ENCODE data around the gene CAPG. TPM values are rescaled to one million over a fixed set of nuclear protein-coding genes. Genes with fewer than 3 reads are reported as not detected.
A peak's percentile ranks its signal among the peaks of the same experiment; 100 is the strongest.

CAPG gene
- total and polyA plus RNA-seq, 10 of the 15 experiments (the other 5 are each of a cell fraction or from before 2014, with no cell fraction given): 26.3 to 192 (median 100) TPM

- no peak for TF ChIP-seq E2F8 (IDR thresholded peaks at IDR 0.05; ENCODE audit: low read depth, partially characterized antibody)
- no peak for TF ChIP-seq BCL3 (IDR thresholded peaks at IDR 0.05; ENCODE audit: borderline replicate concordance, insufficient read depth, low read depth, low read length, poor library complexity, severe bottlenecking)
Measured at GRCh38 chr2:85354286-85355072, 55.7 kb downstream of the CAPG start, which contains the start of the genes ELMOD3 and RETSAT (continued).

- Histone ChIP-seq H2AFZ (ENCODE audit: control insufficient read depth, low read depth, low read length) (peak overlapping the region; percentile 68), H3K9ac (ENCODE audit: control insufficient read depth, insufficient read depth, low read length) (peak overlapping the region; percentile 94), H3K9me3 (replicated peaks; ENCODE audit: control insufficient read depth, insufficient read depth, low read length) (no peaks in the 10 kb centered on the region), H3K27ac (ENCODE audit: control insufficient read depth, insufficient read depth) (peak overlapping the region; percentile 74), H3K79me2 (ENCODE audit: control insufficient read depth, insufficient read depth, low read length) (peaks cover 25% of the 10 kb centered on the region), H3K4me1 (ENCODE audit: control insufficient read depth, insufficient read depth, low read length) (peaks cover 4% of the 10 kb centered on the region), H3K36me3 (ENCODE audit: control insufficient read depth in 2 of 2, insufficient read depth in 2 of 2, low read length in 1 of 2) (peaks cover 1 to 5% of the 10 kb centered on the region in 2 experiments; a peak in 3 of 4 replicates), H4K20me1 (ENCODE audit: control insufficient read depth, insufficient read depth) (no peaks in the 10 kb centered on the region), H3K4me2 (ENCODE audit: control insufficient read depth, insufficient read depth) (peak overlapping the region; percentile 89), H3K27me3 (replicated peaks in 1 of 2; ENCODE audit: control insufficient read depth in 2 of 2, insufficient read depth in 2 of 2, low read length in 1 of 2) (no peaks in the 10 kb centered on the region), H3K4me3 (peak overlapping the region; percentile 85)
- FAIRE-seq (no peak), ATAC-seq (peak; percentile 35), DNase-seq (ENCODE audit: low read depth, low spot score) (no peak)
- ChIA-PET SMC1A (ENCODE audit: uncharacterized antibody, unreplicated experiment) (interaction anchor here (0.6 to 1.6 kb wide), 6 partner anchors 26 to 198 kb away, joined by 3 to 8 read pairs (median 4); partner anchors contain the start of gene TGOLN2), RAD21 (ENCODE audit: unreplicated experiment) (interaction anchor here (0.6 to 1.8 kb wide), 10 partner anchors 23 to 413 kb away, joined by 3 to 9 read pairs (median 3); partner anchors contain the start of genes SH2D6 and TGOLN2), POLR2A (interaction anchor here (0.6 to 3.0 kb wide), 13 partner anchors 15 to 242 kb away, joined by 3 to 20 read pairs (median 5); partner anchors contain the start of genes MAT2A, RNF181, TGOLN2 and VAMP8), CTCF (interaction anchor here (0.8 to 1.7 kb wide), 5 partner anchors 16 to 428 kb away, joined by 3 to 5 read pairs (median 4); partner anchors contain the start of gene TGOLN2)
- 3% methylated on average over 16 of the region's 16 CpGs for WGBS (ENCODE audit: insufficient coverage, insufficient replicate concordance, low lambda C conversion rate, missing lambda C conversion rate)
- in situ Hi-C loops (cut with MboI): no loop called here
- TSS peak; percentile 85 for BruUV-seq (replicated peaks)
- intact Hi-C loops (cut with micrococcal nuclease; ENCODE audit: unreplicated experiment): loop anchor here (1.0 to 2.0 kb wide), 2 partner anchors 26 to 185 kb away; partner anchors contain the start of gene MAT2A
- TF ChIP-seq GATAD2B (conservative IDR thresholded peaks at IDR 0.05; ENCODE audit: low read depth): no peak
- TF ChIP-seq SUPT20H (IDR thresholded peaks at IDR 0.05; ENCODE audit: borderline replicate concordance, control insufficient read depth, low read depth, low read length): no peak
- no peak for TF ChIP-seq STAT3 (IDR thresholded peaks at IDR 0.05; ENCODE audit: low read depth, low read length)
- TF ChIP-seq MEF2B (IDR thresholded peaks at IDR 0.05; ENCODE audit: partially characterized antibody, poor library complexity, severe bottlenecking): no peak
- no peak for TF ChIP-seq ZNF592 (IDR thresholded peaks at IDR 0.05)
- no peak for TF ChIP-seq SMAD1 (IDR thresholded peaks at IDR 0.05; ENCODE audit: low read depth, partially characterized antibody)
- no peak for TF ChIP-seq CBX3 (IDR thresholded peaks at IDR 0.05; ENCODE audit: borderline replicate concordance, low read depth)
- no peak for TF ChIP-seq MXI1 (IDR thresholded peaks at IDR 0.05; ENCODE audit: low read depth, low read length)
Measured at GRCh38 chr2:85353876-85354285, 56.3 kb downstream of the CAPG start.
